Mesenchymal stem cell (in vitro differentiated cells and primary cell): ENCODE results near the gene ERCC1.

Experiments
- DNase-seq: peaks from one replicate; pipeline ENCODE4 v3.0.0-alpha.2; 2013
- H2AFZ ChIP-seq: one replicate; pipeline ENCODE4 v1.6.1; 2013; ENCODE audit warnings: low read depth, mild to moderate bottlenecking, control low read depth, inconsistent platforms, low read length, moderate library complexity
- H2AK5ac ChIP-seq: 2 replicates; pipeline ENCODE4 v1.6.1; 2013; ENCODE audit warnings: low read length, moderate library complexity, mild to moderate bottlenecking, inconsistent platforms; ENCODE audit not compliant: severe bottlenecking
- H2BK120ac ChIP-seq: one replicate; pipeline ENCODE4 v1.6.1; 2013; ENCODE audit warnings: low read depth, mild to moderate bottlenecking, inconsistent platforms, low read length, moderate library complexity
- H2BK12ac ChIP-seq, 2 experiments: one replicate each; pipeline ENCODE4 v1.6.1; 2013; ENCODE audit warnings: inconsistent platforms in 2 of 2, low read length in 2 of 2, mild to moderate bottlenecking in 2 of 2, moderate library complexity in 2 of 2, control low read depth in 1 of 2
- H2BK15ac ChIP-seq: one replicate; pipeline ENCODE4 v1.6.1; 2013; ENCODE audit warnings: mild to moderate bottlenecking, low read depth, inconsistent platforms; ENCODE audit not compliant: poor library complexity, severe bottlenecking
- H2BK5ac ChIP-seq: 2 replicates; pipeline ENCODE4 v1.6.1; 2013; ENCODE audit warnings: low read depth, mild to moderate bottlenecking, low read length, control low read depth, inconsistent platforms; ENCODE audit not compliant: poor library complexity, severe bottlenecking
- H3K14ac ChIP-seq, 2 experiments: one replicate each; pipeline ENCODE4 v1.6.1; 2013; ENCODE audit warnings: inconsistent platforms in 2 of 2, low read length in 2 of 2, control low read depth in 1 of 2, mild to moderate bottlenecking in 1 of 2, moderate library complexity in 1 of 2
- H3K18ac ChIP-seq, 2 experiments: one replicate each; pipeline ENCODE4 v1.6.1; 2013; ENCODE audit warnings: inconsistent platforms in 2 of 2, low read length in 2 of 2, control low read depth in 1 of 2, low read depth in 1 of 2, mild to moderate bottlenecking in 1 of 2
- H3K23ac ChIP-seq, 2 experiments: one replicate each; pipeline ENCODE4 v1.6.1; 2013; ENCODE audit warnings: inconsistent platforms in 2 of 2, low read length in 2 of 2, mild to moderate bottlenecking in 2 of 2, moderate library complexity in 2 of 2, control low read depth in 1 of 2
- H3K27ac ChIP-seq: 2 replicates; pipeline ENCODE4 v1.5.1; 2013; ENCODE audit warnings: mild to moderate bottlenecking, moderate library complexity, low read length, control low read depth, inconsistent platforms; ENCODE audit not compliant: poor library complexity, severe bottlenecking
- H3K27me3 ChIP-seq, 2 experiments: 2 replicates each; pipeline versions ENCODE4 v1.6.1 to v1.7.0; 2013; ENCODE audit warnings: low read length in 2 of 2, mild to moderate bottlenecking in 2 of 2, moderate library complexity in 2 of 2, control low read depth in 1 of 2, inconsistent platforms in 1 of 2; ENCODE audit not compliant: control insufficient read depth in 1 of 2, insufficient read depth in 1 of 2
- H3K36me3 ChIP-seq, 2 experiments: 2 replicates each; pipeline versions ENCODE4 v1.6.1 to v1.7.0; 2013; ENCODE audit warnings: low read length in 2 of 2, control low read depth in 1 of 2, inconsistent platforms in 1 of 2, low read depth in 1 of 2, mild to moderate bottlenecking in 1 of 2; ENCODE audit not compliant: insufficient read depth in 2 of 2, control insufficient read depth in 1 of 2
- H3K4ac ChIP-seq, 2 experiments: one replicate each; pipeline ENCODE4 v1.6.1; 2013; ENCODE audit warnings: inconsistent platforms in 2 of 2, low read length in 2 of 2, mild to moderate bottlenecking in 2 of 2, moderate library complexity in 2 of 2, control low read depth in 1 of 2, low read depth in 1 of 2
- H3K4me1 ChIP-seq: 2 replicates; pipeline ENCODE4 v1.6.1; 2013; ENCODE audit warnings: low read depth, low read length, control low read depth; ENCODE audit not compliant: control insufficient read depth, insufficient read depth
- H3K4me2 ChIP-seq: 2 replicates; pipeline ENCODE4 v1.6.1; 2013; ENCODE audit warnings: low read length, mild to moderate bottlenecking, inconsistent platforms; ENCODE audit not compliant: poor library complexity, severe bottlenecking
- H3K4me3 ChIP-seq, 2 experiments: 2 replicates each; pipeline versions ENCODE4 v1.5.1 to v1.7.0; 2013; ENCODE audit warnings: low read length in 2 of 2, mild to moderate bottlenecking in 2 of 2, control low read depth in 1 of 2, low read depth in 1 of 2; ENCODE audit not compliant: insufficient read depth in 1 of 2
- H3K79me1 ChIP-seq: replicated peaks from 2 replicates; pipeline ENCODE4 v1.6.1; 2013; ENCODE audit warnings: mild to moderate bottlenecking, control low read depth, low read length, inconsistent platforms; ENCODE audit not compliant: poor library complexity, severe bottlenecking
- H3K9ac ChIP-seq: 2 replicates; pipeline ENCODE4 v1.7.0; 2013; ENCODE audit warnings: mild to moderate bottlenecking, low read length, moderate library complexity
- H3K9me3 ChIP-seq: 2 replicates; pipeline ENCODE4 v1.7.0; 2013; ENCODE audit warnings: mild to moderate bottlenecking, low read length; ENCODE audit not compliant: control insufficient read depth
- H4K8ac ChIP-seq: one replicate; pipeline ENCODE4 v1.6.1; 2013; ENCODE audit warnings: inconsistent platforms, mild to moderate bottlenecking, low read length, moderate library complexity
- H4K91ac ChIP-seq: one replicate; pipeline ENCODE4 v1.6.1; 2013; ENCODE audit warnings: mild to moderate bottlenecking, low read length, inconsistent platforms
- WGBS: methylation state at CpG from one replicate; pipeline ENCODE4 v1.1.7; 2013; ENCODE audit warnings: mixed read lengths; 5-methylcytosine and 5-hydroxymethylcytosine counted together

Gene ERCC1

DNA sequence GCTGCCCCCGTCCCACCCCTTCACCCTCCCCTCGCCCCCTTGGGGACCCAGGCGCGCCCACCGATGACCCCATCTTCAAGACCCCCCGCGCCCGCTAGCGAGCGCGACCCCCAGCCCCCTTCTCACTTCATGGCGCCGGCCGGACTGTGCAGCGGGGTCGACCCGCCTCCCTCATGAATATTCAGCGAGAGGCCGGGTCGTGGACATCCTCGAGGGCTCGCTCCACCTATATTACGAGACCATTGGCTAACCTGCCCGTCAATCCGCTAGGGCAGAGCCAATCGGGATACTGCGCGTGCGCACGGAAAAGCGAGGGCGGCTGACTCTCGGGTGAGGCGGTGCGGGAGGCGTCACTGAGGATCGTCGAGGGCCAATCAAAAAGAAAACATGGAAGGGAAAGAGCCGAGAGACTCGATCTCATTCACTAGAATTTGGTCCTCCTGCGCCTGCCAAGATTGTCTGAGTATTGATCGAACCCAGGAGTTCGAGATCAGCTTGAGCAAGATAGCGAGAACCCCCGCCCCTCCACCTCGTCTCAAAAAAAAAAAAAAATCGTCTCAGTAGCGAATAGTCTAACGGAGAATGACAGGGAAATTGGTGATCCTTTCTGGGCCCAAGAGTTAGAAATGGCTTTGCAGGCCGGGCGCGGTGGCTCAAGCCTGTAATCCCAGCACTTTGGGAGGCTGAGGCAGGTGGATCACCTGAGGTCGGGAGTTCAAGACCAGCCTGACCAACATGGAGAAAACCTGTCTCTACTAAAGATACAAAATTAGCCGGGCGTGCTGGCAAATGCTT is 53.1 kb downstream of the ERCC1 start, which contains the start of gene ERCC2:
Gene ERCC2 (minus strand): TSS at position 164 of the 795 bp plus-strand sequence. CDS start 33 bp downstream, at position 131.
- peak; percentile 99 for DNase-seq
- Histone ChIP-seq H2BK120ac (no peak within 1 kb of the TSS), H2AFZ (peak within 1 kb of the TSS; percentile 87), H3K9ac (peak within 1 kb of the TSS; percentile 89), H3K9me3 (no peaks in the 10 kb centered on the region), H3K27me3 (no peaks in the 10 kb centered on the region), H3K4ac (peak within 1 kb of the TSS; percentile 68 to 91), H3K18ac (peak within 1 kb of the TSS; percentile 74 to 86), H3K36me3 (peaks cover 7 to 10% of the 10 kb centered on the region in 2 experiments), H3K79me1 (peaks cover 26% of the 10 kb centered on the region), H2BK15ac (peak within 1 kb of the TSS; percentile 80), H3K14ac (peak within 1 kb of the TSS in 1 of 2 experiments; percentile 73), H2BK12ac (peak within 1 kb of the TSS in 1 of 2 experiments; percentile 10), H2BK5ac (no peak within 1 kb of the TSS), H4K8ac (peak within 1 kb of the TSS; percentile 82), H3K27ac (peak within 1 kb of the TSS; percentile 90), H3K4me3 (peak within 1 kb of the TSS; percentile 82 to 93), H3K4me1 (peaks cover 15% of the 10 kb centered on the region), H3K4me2 (peak within 1 kb of the TSS; percentile 76), H4K91ac (no peak within 1 kb of the TSS), H3K23ac (peak within 1 kb of the TSS in 1 of 2 experiments; percentile 86), H2AK5ac (no peak within 1 kb of the TSS)
- WGBS = 7% methylated on average over 52 of the region's 55 CpGs

DNA sequence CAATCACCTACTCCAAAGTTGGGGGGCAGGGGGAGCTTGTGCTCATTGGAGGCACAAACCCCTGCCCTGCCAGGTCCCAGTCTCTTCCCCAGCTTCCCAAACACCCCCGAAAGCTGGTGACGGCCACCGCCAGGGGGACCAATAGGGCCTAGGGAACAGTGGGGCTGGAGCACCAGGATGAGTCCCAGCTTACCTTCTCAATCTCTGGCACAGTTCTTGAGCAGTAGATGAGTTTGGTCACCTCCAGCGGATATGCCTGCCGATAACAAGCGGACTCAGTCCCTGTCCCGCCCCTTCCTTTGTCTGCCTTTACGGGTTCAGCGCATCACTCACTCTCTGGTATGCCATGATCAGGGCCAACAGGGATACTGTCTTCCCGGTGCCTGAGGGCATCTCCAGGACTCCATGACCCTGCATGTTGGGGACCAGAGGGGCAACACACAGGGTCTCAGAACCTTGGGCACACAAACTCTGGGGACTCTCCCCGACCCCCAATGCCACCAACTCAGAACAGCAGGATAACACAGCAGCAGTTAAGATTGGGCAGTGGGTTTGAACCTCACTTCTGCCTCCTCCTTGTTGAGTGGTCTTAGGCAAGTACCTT is 54.9 kb downstream of the ERCC1 start:
- Histone ChIP-seq H3K4ac (no peak overlapping the region), H3K18ac (no peak overlapping the region), H3K79me1 (peaks cover 33% of the 10 kb centered on the region), H2AK5ac (no peak overlapping the region), H3K4me2 (no peak overlapping the region), H3K23ac (peak overlapping the region in 1 of 2 experiments; percentile 62), H3K9me3 (no peaks in the 10 kb centered on the region), H3K4me1 (peaks cover 12% of the 10 kb centered on the region), H3K27me3 (no peaks in the 10 kb centered on the region), H2BK15ac (no peak overlapping the region), H2AFZ (no peak overlapping the region), H3K9ac (no peak overlapping the region), H2BK5ac (no peak overlapping the region), H3K36me3 (peaks cover 15 to 28% of the 10 kb centered on the region in 2 experiments), H3K14ac (no peak overlapping the region), H3K4me3 (peak overlapping the region in 1 of 2 experiments; percentile 93), H3K27ac (no peak overlapping the region), H2BK12ac (no peak overlapping the region), H4K91ac (no peak overlapping the region), H2BK120ac (no peak overlapping the region), H4K8ac (no peak overlapping the region)
- WGBS = 90% methylated on average over 11 of the region's 11 CpGs
- no peak for DNase-seq

DNA sequence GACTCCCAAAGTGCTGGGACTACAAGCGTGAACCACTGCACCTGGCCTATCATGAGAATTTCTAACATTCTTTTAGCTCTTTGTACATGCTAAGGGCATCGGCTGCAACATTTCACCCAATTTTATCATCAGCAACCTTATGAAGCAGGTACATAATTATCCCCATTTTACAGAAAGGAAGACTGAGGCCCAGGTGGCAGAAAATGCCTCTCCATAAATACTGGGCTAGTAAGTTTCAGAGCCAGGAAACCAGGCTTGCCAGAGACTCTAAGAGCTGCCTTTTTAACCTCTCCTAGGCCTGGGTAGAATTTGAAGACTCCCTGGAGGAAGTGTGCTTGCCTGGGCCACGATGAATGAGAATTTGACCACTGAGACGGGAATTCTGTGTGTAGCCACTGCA is 55.6 kb downstream of the ERCC1 start:
- Histone ChIP-seq H2AK5ac (no peak overlapping the region), H3K27ac (no peak overlapping the region), H3K18ac (no peak overlapping the region), H3K4me2 (no peak overlapping the region), H3K36me3 (peaks cover 15 to 35% of the 10 kb centered on the region in 2 experiments), H3K9me3 (no peaks in the 10 kb centered on the region), H3K23ac (no peak overlapping the region), H2BK12ac (no peak overlapping the region), H4K91ac (no peak overlapping the region), H3K27me3 (no peaks in the 10 kb centered on the region), H2BK15ac (no peak overlapping the region), H3K4me1 (peaks cover 12% of the 10 kb centered on the region), H3K4ac (no peak overlapping the region), H3K9ac (no peak overlapping the region), H2BK120ac (no peak overlapping the region), H3K4me3 (no peak overlapping the region), H2BK5ac (no peak overlapping the region), H2AFZ (no peak overlapping the region), H4K8ac (no peak overlapping the region), H3K14ac (no peak overlapping the region), H3K79me1 (peaks cover 39% of the 10 kb centered on the region)
- DNase-seq = no peak
- WGBS = over 99% methylated on average over 4 of the region's 4 CpGs

DNA sequence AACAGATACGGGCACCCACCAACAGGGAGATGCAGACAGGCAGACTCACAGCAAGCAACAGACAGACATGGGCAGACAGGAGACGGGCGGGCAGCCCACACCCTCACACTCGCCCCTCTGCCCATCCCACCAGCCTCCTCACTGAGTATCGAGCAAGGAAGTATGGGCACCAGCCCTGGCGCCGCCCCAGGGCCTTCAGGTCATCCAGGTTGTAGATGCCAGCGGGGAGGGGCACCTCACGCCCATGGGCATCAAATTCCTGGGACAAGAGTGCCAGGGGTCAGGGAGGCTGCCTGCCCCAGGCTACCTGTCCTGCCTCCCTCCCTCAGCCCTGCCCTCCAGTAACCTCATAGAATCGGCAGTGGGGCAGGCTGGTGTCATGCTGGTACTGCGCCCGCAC is 59.0 kb downstream of the ERCC1 start:
- Histone ChIP-seq H2BK5ac (no peak overlapping the region), H3K27me3 (no peaks in the 10 kb centered on the region), H2BK120ac (no peak overlapping the region), H3K18ac (no peak overlapping the region), H3K4me1 (peaks cover 7% of the 10 kb centered on the region), H3K4me2 (no peak overlapping the region), H3K23ac (no peak overlapping the region), H4K91ac (no peak overlapping the region), H3K4ac (no peak overlapping the region), H3K9ac (no peak overlapping the region), H2BK15ac (no peak overlapping the region), H4K8ac (no peak overlapping the region), H3K36me3 (peaks cover 36 to 58% of the 10 kb centered on the region in 2 experiments), H3K4me3 (no peak overlapping the region), H2AFZ (no peak overlapping the region), H2AK5ac (no peak overlapping the region), H3K27ac (no peak overlapping the region), H2BK12ac (no peak overlapping the region), H3K14ac (no peak overlapping the region), H3K79me1 (peaks cover 44% of the 10 kb centered on the region), H3K9me3 (no peaks in the 10 kb centered on the region)
- no peak for DNase-seq
- 98% methylated on average over 12 of the region's 12 CpGs for WGBS
